Endothelial cell of umbilical vein (primary cell): ENCODE results near the gene SLC7A8. TPM values are rescaled to one million over a fixed set of nuclear protein-coding genes. Genes with fewer than 3 reads are reported as not detected.

ENCODE experiments used
- BruUV-seq: library from RNA; stranded (reverse); fragments of 400-500 nt; replicated peaks from 2 replicates; lab custom pipeline; 2021; lab: Mats Ljungman, UMichigan
- CTCF ChIA-PET: fragments of 300-600, 350-600 bp; sonication (Branson Sonifier 250); formaldehyde crosslinking; loops from one replicate; lab custom pipeline; 2021; ENCODE audit warnings: antibody characterized with exemption, inconsistent platforms; lab: Charles Lee
- POLR2A ChIA-PET: fragments of 300-600, 350-600 bp; sonication (Branson Sonifier 250); formaldehyde crosslinking; loops from one replicate; lab custom pipeline; 2021; ENCODE audit warnings: antibody characterized with exemption, inconsistent platforms; lab: Charles Lee
- DNase-seq: peaks from one replicate; pipeline ENCODE4 v3.0.0-alpha.2; 2011; ENCODE audit warnings: low read depth, low spot score
- FAIRE-seq: peaks from 2 replicates; lab custom pipeline; 2011; peaks lifted over from hg19 to GRCh38; lab: Jason Lieb, UNC
- H2AFZ ChIP-seq: 2 replicates; pipeline ENCODE4 v1.6.0; 2012; ENCODE audit warnings: low read depth, low read length, control low read depth, inconsistent platforms
- H3K27ac ChIP-seq: 2 replicates; pipeline ENCODE4 v1.5.1; 2011; ENCODE audit warnings: low read depth, mild to moderate bottlenecking, control low read depth, low read length, moderate library complexity; ENCODE audit not compliant: insufficient read depth
- H3K27me3 ChIP-seq, 2 experiments: 2 replicates each; pipeline versions ENCODE4 v1.6.0 to v1.6.1; 2011; ENCODE audit warnings: low read length in 2 of 2, mixed read lengths in 1 of 2; ENCODE audit not compliant: control insufficient read depth in 2 of 2, insufficient read depth in 2 of 2
- H3K36me3 ChIP-seq, 2 experiments: 2 replicates in 1 of 2; 3 replicates in 1 of 2; pipeline ENCODE4 v1.5.1; 2011; ENCODE audit warnings: low read length in 2 of 2, mild to moderate bottlenecking in 1 of 2, moderate library complexity in 1 of 2; ENCODE audit not compliant: control insufficient read depth in 2 of 2, insufficient read depth in 2 of 2; ENCODE audit errors: extremely low read depth in 1 of 2
- H3K4me1 ChIP-seq: 3 replicates; pipeline ENCODE4 v1.5.1; 2011; ENCODE audit warnings: mild to moderate bottlenecking, low read length; ENCODE audit not compliant: control insufficient read depth, insufficient read depth; ENCODE audit errors: extremely low read depth
- H3K4me2 ChIP-seq: 2 replicates; pipeline ENCODE4 v1.6.1; 2011; ENCODE audit warnings: low read length, control low read depth, mixed read lengths; ENCODE audit not compliant: insufficient read depth
- H3K4me3 ChIP-seq, 3 experiments: fragments of 200-600 bp in 1 of 3; sonication (generic), shearing (Covaris generic) in 1 of 3; replicated peaks in 1 of 3; 2 replicates each; pipeline ENCODE4 v1.5.1; 2011 to 2016; ENCODE audit warnings: control low read depth in 3 of 3, low read length in 3 of 3, mild to moderate bottlenecking in 2 of 3, inconsistent platforms in 1 of 3, low read depth in 1 of 3, moderate library complexity in 1 of 3; ENCODE audit not compliant: insufficient read depth in 1 of 3
- H3K79me2 ChIP-seq: 2 replicates; pipeline ENCODE4 v1.6.0; 2012; ENCODE audit warnings: low read length, inconsistent platforms; ENCODE audit not compliant: control insufficient read depth, insufficient read depth
- H3K9ac ChIP-seq: replicated peaks from 2 replicates; pipeline ENCODE3; 2011; ENCODE audit warnings: low read length, control low read depth; ENCODE audit not compliant: insufficient read depth; ENCODE audit errors: extremely low read depth
- H3K9me1 ChIP-seq: replicated peaks from 3 replicates; pipeline ENCODE4 v1.6.0; 2011; ENCODE audit warnings: mild to moderate bottlenecking, low read length; ENCODE audit not compliant: control insufficient read depth, insufficient read depth; ENCODE audit errors: extremely low read depth
- H3K9me3 ChIP-seq: replicated peaks from 2 replicates; pipeline ENCODE4 v1.5.1; 2012; ENCODE audit warnings: low read length, inconsistent platforms; ENCODE audit not compliant: control insufficient read depth, insufficient read depth
- H4K20me1 ChIP-seq: replicated peaks from 2 replicates; pipeline ENCODE3; 2011; ENCODE audit warnings: mild to moderate bottlenecking, low read length; ENCODE audit not compliant: control insufficient read depth, insufficient read depth; ENCODE audit errors: extremely low read depth
- CTCF ChIP-seq, 2 donors: IDR thresholded peaks; 1 replicate in 1 of 2; 2 replicates in 1 of 2; pipeline ENCODE4 v1.5.1; 2011; ENCODE audit warnings: low read length in 2 of 2, mild to moderate bottlenecking in 2 of 2, moderate library complexity in 2 of 2, control low read depth in 1 of 2, inconsistent platforms in 1 of 2, low read depth in 1 of 2; ENCODE audit not compliant: insufficient read depth in 1 of 2; ENCODE audit errors: extremely low read depth in 1 of 2
- EZH2 ChIP-seq: IDR thresholded peaks from 2 replicates; pipeline ENCODE4 v1.6.1; 2012; ENCODE audit warnings: borderline replicate concordance, low read depth, mild to moderate bottlenecking, moderate library complexity, low read length, inconsistent platforms; ENCODE audit not compliant: severe bottlenecking
- FOS ChIP-seq: IDR thresholded peaks from 2 replicates; pipeline ENCODE4 v1.6.1; 2011; ENCODE audit warnings: mild to moderate bottlenecking, low read length, moderate library complexity, borderline replicate concordance; ENCODE audit not compliant: insufficient read depth
- GATA2 ChIP-seq: IDR thresholded peaks from 2 replicates; pipeline ENCODE4 v1.7.0; 2011; ENCODE audit warnings: low read depth, mild to moderate bottlenecking, moderate library complexity, mixed read lengths, low read length; ENCODE audit not compliant: insufficient read length, insufficient read depth
- JUN ChIP-seq: IDR thresholded peaks from 2 replicates; pipeline ENCODE4 v1.6.1; 2011; ENCODE audit warnings: borderline replicate concordance, low read depth; ENCODE audit not compliant: insufficient read length, insufficient read depth
- MAX ChIP-seq: IDR thresholded peaks from 2 replicates; pipeline ENCODE4 v1.6.1; 2011; ENCODE audit not compliant: insufficient read depth, insufficient read length
- MYC ChIP-seq: IDR thresholded peaks from one replicate; pipeline ENCODE4 v1.6.1; 2011; ENCODE audit warnings: mild to moderate bottlenecking, low read depth, low read length
- POLR2A ChIP-seq: IDR thresholded peaks from 2 replicates; pipeline ENCODE4 v1.6.1; 2012; ENCODE audit warnings: low read depth, mild to moderate bottlenecking, control low read depth, low read length
- POLR2AphosphoS5 ChIP-seq: IDR thresholded peaks from 2 replicates; pipeline ENCODE4 v1.6.1; 2012; ENCODE audit warnings: low read depth, mild to moderate bottlenecking, control low read depth, low read length, moderate library complexity; ENCODE audit not compliant: insufficient read depth
- dilution Hi-C: fragments of 300-500 bp; cut with MboI; formaldehyde crosslinking; loops from one replicate; pipeline ENCODE4 v1.15.0; 2019; ENCODE audit warnings: low sequenced_read_pairs; ENCODE audit not compliant: extremely low pct_ligation_motif_present
- intact Hi-C: fragments of 100-400 bp; cut with micrococcal nuclease; formaldehyde crosslinking; loops from one replicate; pipeline ENCODE4 v1.10.0; 2022
- polyA plus RNA-seq, 4 experiments: library from polyadenylated mRNA; depleted of rRNA in 3 of 4; stranded (reverse) in 3 of 4; unstranded in 1 of 4; fragments of >200 nt; gene quantifications; 2 replicates each; pipeline versions ENCODE4 v1.2.1 to v1.2.3, GENCODE V29; 2011 to 2012; ENCODE audit warnings: missing spikeins in 1 of 4
- total RNA-seq: library from RNA; stranded (reverse); gene quantifications from 2 replicates; pipeline ENCODE4 v1.2.3, GENCODE V29; 2021

SLC7A8 gene
- total and polyA plus RNA-seq, 2 donors (not counting 3 experiments of a cell fraction or from before 2014, with no cell fraction given) = 0.76 to 1.1 TPM

- H3K27ac ChIP-seq = no peak overlapping the region
Observed at GRCh38 chr14:23086565-23086964, 96.9 kb downstream of the SLC7A8 start.

GRCh38 chr14:23085458-23085857 is 98.0 kb downstream of the SLC7A8 start:
- CTCF ChIA-PET = interaction anchor here (1.0 to 2.6 kb wide), 5 partner anchors 9 to 91 kb away, joined by 3 to 12 read pairs (median 9); partner anchors contain the start of genes ACIN1 and C14orf119
- Histone ChIP-seq H2AFZ (no peak overlapping the region), H3K9me1 (no peaks in the 10 kb centered on the region), H3K36me3 (peaks cover 16 to 55% of the 10 kb centered on the region in 2 experiments), H3K4me3 (no peak overlapping the region), H3K27ac (no peak overlapping the region), H3K9me3 (no peaks in the 10 kb centered on the region), H3K4me1 (peaks cover 7% of the 10 kb centered on the region), H4K20me1 (peaks cover 2% of the 10 kb centered on the region), H3K79me2 (peaks cover 33% of the 10 kb centered on the region), H3K4me2 (no peak overlapping the region), H3K9ac (no peak overlapping the region), H3K27me3 (no peaks in the 10 kb centered on the region)
- TF ChIP-seq POLR2AphosphoS5 = no peak
- TF ChIP-seq MAX = no peak
- no peak for TF ChIP-seq GATA2
- TF ChIP-seq MYC = no peak
- no peak for TF ChIP-seq EZH2
- TF ChIP-seq JUN = no peak
- TF ChIP-seq CTCF (IDR thresholded peaks at IDR 0.05; ENCODE audit: extremely low read depth in 1 of 2, insufficient read depth in 1 of 2, low read depth in 1 of 2, low read length in 2 of 2) = no peak
- TF ChIP-seq FOS = no peak
- TF ChIP-seq POLR2A = no peak
- dilution Hi-C loops = no loop called here
- intact Hi-C loops = no loop called here
- no peak for DNase-seq
- FAIRE-seq = no peak
- POLR2A ChIA-PET = no interaction called here
- BruUV-seq = no TSS peak

More at GRCh38 chr14:23086565-23086964, 96.9 kb downstream of the SLC7A8 start:
- no peaks in the 10 kb centered on the region for H3K9me3 ChIP-seq
- intact Hi-C loops = no loop called here
- H3K79me2 ChIP-seq = peaks cover 39% of the 10 kb centered on the region
- no TSS peak for BruUV-seq
- H3K4me3 ChIP-seq = no peak overlapping the region
- CTCF ChIA-PET = interaction anchor here (1.9 to 2.6 kb wide), 3 partner anchors 8 to 18 kb away, joined by 9 to 12 read pairs (median 10); partner anchors contain the start of genes ACIN1 and C14orf119
- H3K27me3 ChIP-seq = no peaks in the 10 kb centered on the region
- no peak for DNase-seq
- POLR2A ChIA-PET = interaction anchor here (1.0 kb wide), 1 partner anchor 8 kb away, joined by 4 read pairs; the partner anchor contains the start of genes ACIN1 and C14orf119
- H3K9me1 ChIP-seq = no peaks in the 10 kb centered on the region
- no peak overlapping the region for H3K4me2 ChIP-seq
- FAIRE-seq = no peak
- H3K4me1 ChIP-seq = peaks cover 11% of the 10 kb centered on the region
- H2AFZ ChIP-seq = no peak overlapping the region
- dilution Hi-C loops = no loop called here
- H3K36me3 ChIP-seq = peaks cover 13 to 48% of the 10 kb centered on the region in 2 experiments
- TF ChIP-seq MAX (no peak), MYC (no peak), EZH2 (no peak), FOS (no peak), POLR2A (no peak), POLR2AphosphoS5 (no peak), JUN (no peak)
- peaks cover 2% of the 10 kb centered on the region for H4K20me1 ChIP-seq
- no peak overlapping the region for H3K9ac ChIP-seq
